Right hindlimb (tissue), 1 donor: Measurements from ENCODE around the gene GOLT1B.

Source experiments
- DNase-seq: peaks from one replicate; pipeline ENCODE4 v3.0.0-alpha.2; 2018

The GOLT1B gene

DNA sequence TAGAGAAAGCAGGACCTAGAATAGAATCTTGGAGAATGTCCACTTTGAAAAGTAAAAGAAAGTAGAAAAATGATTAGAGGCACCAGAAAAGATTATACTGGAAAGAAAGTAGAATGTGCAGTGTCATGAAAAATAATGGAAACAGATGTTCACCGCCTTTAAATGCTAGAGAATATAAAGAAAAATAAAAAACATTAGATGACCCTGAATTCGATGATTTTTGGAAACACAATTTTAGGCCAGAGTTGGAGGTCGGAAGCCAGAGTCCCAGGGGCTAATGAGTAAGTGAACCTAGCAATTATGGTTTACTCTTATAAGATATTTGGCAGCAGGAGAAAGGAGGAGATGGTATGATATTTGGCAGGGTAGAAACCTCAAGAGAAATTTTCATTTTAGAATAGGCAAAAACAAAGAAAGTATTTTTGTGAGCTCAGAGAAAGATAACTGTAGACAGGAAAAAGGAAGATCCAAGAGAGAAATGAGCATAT, 65.4 kb downstream of the GOLT1B start:
- DNase-seq = no peak
